HCT116 (cell line): ENCODE results near the gene THBS4. TPM values are rescaled to one million over a fixed set of nuclear protein-coding genes. Genes with fewer than 3 reads are reported as not detected.

Experiments
- ATAC-seq: fragments of 200-7000 bp; cut with Tn5 transposase; 2 replicates; pipeline ENCODE4 v1.9.1; 2020; ENCODE audit warnings: mild to moderate bottlenecking, moderate library complexity
- BruUV-seq: library from RNA; stranded (reverse); fragments of 400-500 nt; replicated peaks from 2 replicates; lab custom pipeline; 2021; lab: Mats Ljungman, UMichigan
- CTCF ChIA-PET: fragments of 300-600 bp; sonication (Branson Sonifier 250); formaldehyde crosslinking; loops from one replicate; lab custom pipeline; 2021; ENCODE audit warnings: antibody characterized with exemption; lab: Charles Lee
- POLR2A ChIA-PET: fragments of 300-600, 350-600 bp; sonication (Branson Sonifier 250); formaldehyde crosslinking; loops from one replicate; lab custom pipeline; 2021; ENCODE audit warnings: antibody characterized with exemption; lab: Charles Lee
- RAD21 ChIA-PET, 2 experiments: fragments of 300-600 bp; sonication (Branson Sonifier 250); formaldehyde crosslinking; loops; one replicate each; lab custom pipeline; 2023; ENCODE audit warnings: low total read pairs in 2 of 2; ENCODE audit not compliant: uncharacterized antibody in 2 of 2, unreplicated experiment in 2 of 2, low non-redundant PET in 1 of 2; lab: Charles Lee
- DNase-seq: peaks from one replicate; pipeline ENCODE4 v3.0.0-alpha.2; 2010; ENCODE audit warnings: low read depth, low spot score
- H2AFZ ChIP-seq: fragments of 200-600 bp; shearing (Covaris generic), sonication (generic); 2 replicates; pipeline ENCODE4 v1.6.1; 2017; ENCODE audit warnings: low read depth, mixed run types, mixed read lengths, antibody characterized with exemption, low read length; ENCODE audit not compliant: poor library complexity, severe bottlenecking
- H3K27ac ChIP-seq: 2 replicates; pipeline ENCODE4 v1.5.1; 2012; ENCODE audit warnings: low read depth, low read length
- H3K27me3 ChIP-seq: fragments of 200-600 bp; sonication (generic); 2 replicates; pipeline ENCODE4 v1.6.1; 2016; ENCODE audit warnings: mixed run types, low read length, mixed read lengths; ENCODE audit not compliant: insufficient read depth
- H3K36me3 ChIP-seq, 2 experiments: fragments of 200-500 bp in 1 of 2; fragments of 200-600 bp in 1 of 2; sonication (Bioruptor generic) in 1 of 2; sonication (generic) in 1 of 2; 2 replicates each; pipeline versions ENCODE4 v1.5.1 to v1.6.1; 2014 to 2016; ENCODE audit warnings: low read length in 2 of 2, inconsistent platforms in 1 of 2, mixed read lengths in 1 of 2, mixed run types in 1 of 2; ENCODE audit not compliant: insufficient read depth in 2 of 2, control insufficient read depth in 1 of 2
- H3K4me1 ChIP-seq, 2 experiments: fragments of 200-600 bp in 1 of 2; sonication (generic) in 1 of 2; 2 replicates each; pipeline versions ENCODE4 v1.5.1 to v1.6.1; 2012 to 2017; ENCODE audit warnings: low read length in 2 of 2, inconsistent platforms in 1 of 2, mild to moderate bottlenecking in 1 of 2, mixed read lengths in 1 of 2, mixed run types in 1 of 2, moderate library complexity in 1 of 2; ENCODE audit not compliant: insufficient read depth in 2 of 2, control insufficient read depth in 1 of 2
- H3K4me2 ChIP-seq: fragments of 200-600 bp; sonication (generic); 2 replicates; pipeline ENCODE4 v1.6.1; 2017; ENCODE audit warnings: mixed run types, low read length, mixed read lengths
- H3K4me3 ChIP-seq, 2 experiments: fragments of 200-600 bp in 1 of 2; sonication (generic) in 1 of 2; replicated peaks in 1 of 2; 2 replicates each; pipeline ENCODE4 v1.5.1; 2011 to 2016; ENCODE audit warnings: low read length in 2 of 2, control low read depth in 1 of 2, low read depth in 1 of 2, mild to moderate bottlenecking in 1 of 2, mixed read lengths in 1 of 2, mixed run types in 1 of 2
- H3K79me2 ChIP-seq: fragments of 200-600 bp; sonication (generic); 2 replicates; pipeline ENCODE4 v1.6.1; 2017; ENCODE audit warnings: mild to moderate bottlenecking, mixed run types, low read length, moderate library complexity, mixed read lengths; ENCODE audit not compliant: insufficient read depth
- H3K9ac ChIP-seq: fragments of 200-600 bp; sonication (generic); 2 replicates; pipeline ENCODE4 v1.6.1; 2016; ENCODE audit warnings: low read length, mixed read lengths
- H3K9me2 ChIP-seq: fragments of 200-600 bp; sonication (generic), shearing (Covaris generic); 2 replicates; pipeline ENCODE4 v1.6.1; 2017; ENCODE audit warnings: mixed run types, mild to moderate bottlenecking, moderate library complexity; ENCODE audit not compliant: insufficient read depth
- H3K9me3 ChIP-seq, 2 experiments: fragments of 200-500 bp in 1 of 2; fragments of 200-600 bp in 1 of 2; sonication (Bioruptor generic) in 1 of 2; sonication (generic) in 1 of 2; 2 replicates each; pipeline ENCODE4 v1.6.1; 2014 to 2017; ENCODE audit warnings: low read length in 2 of 2, mixed read lengths in 2 of 2, inconsistent platforms in 1 of 2, low read depth in 1 of 2, mild to moderate bottlenecking in 1 of 2, mixed run types in 1 of 2, moderate library complexity in 1 of 2; ENCODE audit not compliant: control insufficient read depth in 1 of 2, insufficient read depth in 1 of 2
- H4K20me1 ChIP-seq: fragments of 200-600 bp; sonication (generic), shearing (Covaris generic); 2 replicates; pipeline ENCODE4 v1.6.1; 2017; ENCODE audit warnings: mixed run types, mild to moderate bottlenecking, moderate library complexity; ENCODE audit not compliant: insufficient read depth
- CEBPB ChIP-seq: IDR thresholded peaks from 2 replicates; pipeline ENCODE4 v1.6.1; 2012; ENCODE audit warnings: low read depth
- EGR1 ChIP-seq: IDR thresholded peaks from 2 replicates; pipeline ENCODE4 v1.6.1; 2012; ENCODE audit warnings: low read depth
- FOSL1 ChIP-seq: IDR thresholded peaks from 2 replicates; pipeline ENCODE4 v1.6.1; 2012; ENCODE audit warnings: low read depth
- JUND ChIP-seq: IDR thresholded peaks from 2 replicates; pipeline ENCODE4 v1.6.1; 2012
- POLR2A ChIP-seq: IDR thresholded peaks from 2 replicates; pipeline ENCODE4 v1.7.0; 2011; ENCODE audit warnings: borderline replicate concordance; ENCODE audit not compliant: insufficient read depth, insufficient read length; ENCODE audit errors: extremely low read depth
- RAD21 ChIP-seq: IDR thresholded peaks from 2 replicates; pipeline ENCODE4 v1.6.1; 2012; ENCODE audit warnings: low read depth, mild to moderate bottlenecking
- SP1 ChIP-seq: IDR thresholded peaks from 2 replicates; pipeline ENCODE4 v1.6.1; 2012; ENCODE audit warnings: low read depth
- TCF7L2 ChIP-seq: IDR thresholded peaks from 2 replicates; pipeline ENCODE4 v1.7.0; 2011; ENCODE audit warnings: borderline replicate concordance, inconsistent platforms; ENCODE audit not compliant: insufficient read depth, insufficient read length; ENCODE audit errors: extremely low read depth
- ZFX ChIP-seq: fragments of 450-650 bp; IDR thresholded peaks from 2 replicates; pipeline ENCODE4 v1.6.1; 2017
- intact Hi-C: fragments of 100-400 bp; cut with micrococcal nuclease; formaldehyde crosslinking; loops from 2 replicates; pipeline ENCODE4 v1.10.0; 2022
- total RNA-seq: library from RNA; stranded (reverse); gene quantifications from one replicate; pipeline ENCODE4 v1.2.1, GENCODE V29; 2021; ENCODE audit not compliant: unreplicated experiment
- TF ChIP-seq, protein P1 (sequence below): IDR thresholded peaks from 2 replicates; pipeline ENCODE4 v1.6.1; 2012
- TF ChIP-seq, protein P2 (sequence below): IDR thresholded peaks from 2 replicates; pipeline ENCODE4 v1.6.1; 2012; ENCODE audit warnings: low read depth
- TF ChIP-seq, protein P3 (sequence below), 3 experiments: fragments of 200-600 bp in 1 of 3; sonication (generic) in 1 of 3; IDR thresholded peaks in 2 of 3; conservative IDR thresholded peaks in 1 of 3; 2 replicates each; pipeline ENCODE4 v1.5.1; 2012 to 2017; ENCODE audit warnings: low read depth in 2 of 3, low read length in 2 of 3, antibody characterized with exemption in 1 of 3, borderline replicate concordance in 1 of 3, control low read depth in 1 of 3, mild to moderate bottlenecking in 1 of 3, mixed read lengths in 1 of 3, mixed run types in 1 of 3, moderate library complexity in 1 of 3; ENCODE audit not compliant: insufficient read depth in 1 of 3
- TF ChIP-seq, protein P4 (sequence below): IDR thresholded peaks from 2 replicates; pipeline ENCODE4 v1.6.1; 2012

THBS4 gene
- total RNA-seq, 1 experiment from 2014 or later = 1.5 TPM

DNA sequence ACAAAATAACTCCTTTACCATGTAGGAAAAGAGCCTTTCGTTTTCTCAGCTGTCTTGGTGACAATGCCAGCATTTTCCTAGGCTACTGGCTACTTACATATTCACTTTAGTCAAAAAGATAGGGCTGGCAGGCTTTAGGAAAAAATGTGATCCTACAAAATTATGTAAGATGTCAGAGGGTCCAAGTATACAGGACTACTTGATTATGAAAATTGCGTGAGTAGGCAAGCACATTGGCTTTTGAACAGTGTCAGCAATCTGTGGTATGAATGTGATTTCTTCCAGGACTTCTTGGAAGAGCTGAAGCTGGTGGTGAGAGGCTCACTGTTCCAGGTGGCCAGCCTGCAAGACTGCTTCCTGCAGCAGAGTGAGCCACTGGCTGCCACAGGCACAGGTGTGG, 22.8 kb downstream of the THBS4 start:
- no peak for TF ChIP-seq ZFX
- no peak for TF ChIP-seq POLR2A
- TF ChIP-seq, protein P1, sequence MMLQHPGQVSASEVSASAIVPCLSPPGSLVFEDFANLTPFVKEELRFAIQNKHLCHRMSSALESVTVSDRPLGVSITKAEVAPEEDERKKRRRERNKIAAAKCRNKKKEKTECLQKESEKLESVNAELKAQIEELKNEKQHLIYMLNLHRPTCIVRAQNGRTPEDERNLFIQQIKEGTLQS = no peak
- no peak for TF ChIP-seq TCF7L2
- TF ChIP-seq, protein P2, sequence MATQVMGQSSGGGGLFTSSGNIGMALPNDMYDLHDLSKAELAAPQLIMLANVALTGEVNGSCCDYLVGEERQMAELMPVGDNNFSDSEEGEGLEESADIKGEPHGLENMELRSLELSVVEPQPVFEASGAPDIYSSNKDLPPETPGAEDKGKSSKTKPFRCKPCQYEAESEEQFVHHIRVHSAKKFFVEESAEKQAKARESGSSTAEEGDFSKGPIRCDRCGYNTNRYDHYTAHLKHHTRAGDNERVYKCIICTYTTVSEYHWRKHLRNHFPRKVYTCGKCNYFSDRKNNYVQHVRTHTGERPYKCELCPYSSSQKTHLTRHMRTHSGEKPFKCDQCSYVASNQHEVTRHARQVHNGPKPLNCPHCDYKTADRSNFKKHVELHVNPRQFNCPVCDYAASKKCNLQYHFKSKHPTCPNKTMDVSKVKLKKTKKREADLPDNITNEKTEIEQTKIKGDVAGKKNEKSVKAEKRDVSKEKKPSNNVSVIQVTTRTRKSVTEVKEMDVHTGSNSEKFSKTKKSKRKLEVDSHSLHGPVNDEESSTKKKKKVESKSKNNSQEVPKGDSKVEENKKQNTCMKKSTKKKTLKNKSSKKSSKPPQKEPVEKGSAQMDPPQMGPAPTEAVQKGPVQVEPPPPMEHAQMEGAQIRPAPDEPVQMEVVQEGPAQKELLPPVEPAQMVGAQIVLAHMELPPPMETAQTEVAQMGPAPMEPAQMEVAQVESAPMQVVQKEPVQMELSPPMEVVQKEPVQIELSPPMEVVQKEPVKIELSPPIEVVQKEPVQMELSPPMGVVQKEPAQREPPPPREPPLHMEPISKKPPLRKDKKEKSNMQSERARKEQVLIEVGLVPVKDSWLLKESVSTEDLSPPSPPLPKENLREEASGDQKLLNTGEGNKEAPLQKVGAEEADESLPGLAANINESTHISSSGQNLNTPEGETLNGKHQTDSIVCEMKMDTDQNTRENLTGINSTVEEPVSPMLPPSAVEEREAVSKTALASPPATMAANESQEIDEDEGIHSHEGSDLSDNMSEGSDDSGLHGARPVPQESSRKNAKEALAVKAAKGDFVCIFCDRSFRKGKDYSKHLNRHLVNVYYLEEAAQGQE = no peak
- TF ChIP-seq, protein P3, sequence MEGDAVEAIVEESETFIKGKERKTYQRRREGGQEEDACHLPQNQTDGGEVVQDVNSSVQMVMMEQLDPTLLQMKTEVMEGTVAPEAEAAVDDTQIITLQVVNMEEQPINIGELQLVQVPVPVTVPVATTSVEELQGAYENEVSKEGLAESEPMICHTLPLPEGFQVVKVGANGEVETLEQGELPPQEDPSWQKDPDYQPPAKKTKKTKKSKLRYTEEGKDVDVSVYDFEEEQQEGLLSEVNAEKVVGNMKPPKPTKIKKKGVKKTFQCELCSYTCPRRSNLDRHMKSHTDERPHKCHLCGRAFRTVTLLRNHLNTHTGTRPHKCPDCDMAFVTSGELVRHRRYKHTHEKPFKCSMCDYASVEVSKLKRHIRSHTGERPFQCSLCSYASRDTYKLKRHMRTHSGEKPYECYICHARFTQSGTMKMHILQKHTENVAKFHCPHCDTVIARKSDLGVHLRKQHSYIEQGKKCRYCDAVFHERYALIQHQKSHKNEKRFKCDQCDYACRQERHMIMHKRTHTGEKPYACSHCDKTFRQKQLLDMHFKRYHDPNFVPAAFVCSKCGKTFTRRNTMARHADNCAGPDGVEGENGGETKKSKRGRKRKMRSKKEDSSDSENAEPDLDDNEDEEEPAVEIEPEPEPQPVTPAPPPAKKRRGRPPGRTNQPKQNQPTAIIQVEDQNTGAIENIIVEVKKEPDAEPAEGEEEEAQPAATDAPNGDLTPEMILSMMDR (IDR thresholded peaks at IDR 0.05 in 2 of 3, conservative IDR thresholded peaks at IDR 0.05 in 1 of 3; ENCODE audit: borderline replicate concordance in 1 of 3, insufficient read depth in 1 of 3, low read depth in 2 of 3, low read length in 2 of 3) = no peak
- no peak for TF ChIP-seq JUND
- TF ChIP-seq SP1 = no peak
- TF ChIP-seq, protein P4, sequence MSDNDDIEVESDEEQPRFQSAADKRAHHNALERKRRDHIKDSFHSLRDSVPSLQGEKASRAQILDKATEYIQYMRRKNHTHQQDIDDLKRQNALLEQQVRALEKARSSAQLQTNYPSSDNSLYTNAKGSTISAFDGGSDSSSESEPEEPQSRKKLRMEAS = no peak
- TF ChIP-seq EGR1 = no peak
- no peak for TF ChIP-seq FOSL1
- no peak for TF ChIP-seq CEBPB
- no peak for TF ChIP-seq RAD21
- no TSS peak for BruUV-seq
- ATAC-seq = no peak

More for the DNA sequence above, 22.8 kb downstream of the THBS4 start:
- ChIA-PET CTCF (no interaction called here), POLR2A (no interaction called here), RAD21 (no interaction called here)
- Histone ChIP-seq H3K9me2 (no peaks in the 10 kb centered on the region), H2AFZ (no peak overlapping the region), H3K27ac (no peak overlapping the region), H3K4me3 (no peak overlapping the region), H4K20me1 (no peaks in the 10 kb centered on the region), H3K9ac (no peak overlapping the region), H3K27me3 (no peaks in the 10 kb centered on the region), H3K4me1 (peaks cover 0 to 4% of the 10 kb centered on the region in 2 experiments; a peak in 1 of 4 replicates), H3K79me2 (no peaks in the 10 kb centered on the region), H3K36me3 (no peaks in the 10 kb centered on the region), H3K9me3 (no peaks in the 10 kb centered on the region), H3K4me2 (no peak overlapping the region)
- intact Hi-C loops = no loop called here
- DNase-seq = no peak
